Ovary (tissue), 9 donors: ENCODE measurements around the gene TRMT13. TPM values are rescaled to one million over a fixed set of nuclear protein-coding genes. Genes with fewer than 3 reads are reported as not detected.

Source experiments
- DNase-seq, 5 donors: peaks; one replicate each; pipeline ENCODE4 v3.0.0-alpha.2; 2019 to 2020
- H3K27ac ChIP-seq, 2 donors: fragments of 200-600 bp; one replicate each; pipeline versions ENCODE4 v1.5.1 to v1.8.0; 2019 to 2022
- H3K27me3 ChIP-seq: fragments of 200-600 bp; one replicate; pipeline ENCODE4 v1.8.0; 2022
- H3K36me3 ChIP-seq: fragments of 200-600 bp; sonication (generic); one replicate; pipeline ENCODE4 v1.5.1; 2019
- H3K4me1 ChIP-seq: one replicate; pipeline ENCODE4 v1.8.1; 2013; ENCODE audit warnings: mild to moderate bottlenecking, moderate library complexity; ENCODE audit not compliant: insufficient read depth
- H3K4me3 ChIP-seq: fragments of 200-600 bp; sonication (generic); one replicate; pipeline ENCODE4 v1.5.1; 2017
- H3K9me3 ChIP-seq, 2 donors: fragments of 200-600 bp in 1 of 2; sonication (generic) in 1 of 2; one replicate each; pipeline versions ENCODE4 v1.5.1 to v1.8.1; 2013 to 2019; ENCODE audit warnings: mild to moderate bottlenecking in 1 of 2, moderate library complexity in 1 of 2
- CTCF ChIP-seq, 3 donors: fragments of 450-650 bp in 2 of 3; fragments of 200-600 bp in 1 of 3; IDR thresholded peaks; one replicate each; pipeline versions ENCODE4 v1.5.1 to v1.8.0; 2016 to 2022; ENCODE audit warnings: antibody characterized with exemption in 3 of 3, mild to moderate bottlenecking in 1 of 3
- EP300 ChIP-seq: sonication (generic); formaldehyde crosslinking; IDR thresholded peaks from one replicate; pipeline ENCODE4 v1.6.1; 2017; ENCODE audit warnings: antibody characterized with exemption
- POLR2A ChIP-seq: fragments of 450-650 bp; IDR thresholded peaks from one replicate; pipeline ENCODE4 v1.6.1; 2017; ENCODE audit warnings: antibody characterized with exemption, mild to moderate bottlenecking, moderate library complexity
- WGBS, 3 donors: extraction: QIAGEN DNeasy Blood & Tissue Kit in 1 of 3; methylation state at CpG; one replicate each; pipeline versions ENCODE4 v1.1.5 to v1.1.7; 2013 to 2017; 5-methylcytosine and 5-hydroxymethylcytosine counted together
- intact Hi-C, 4 donors: fragments of 100-400 bp; cut with DNase I; formaldehyde crosslinking; loops; one replicate each; pipeline versions ENCODE4 v1.11.0 to v1.15.1; 2022 to 2023
- polyA plus RNA-seq, 2 donors: library from polyadenylated mRNA; stranded (reverse); fragments of 200-250 nt in 1 of 2; fragments of 350-450 nt in 1 of 2; fragmentation: Illumina TruSeq in 1 of 2; extraction: RNeasy Lipid Tissue Mini Kit (QIAGEN cat#74804) in 1 of 2; gene quantifications; one replicate each; pipeline ENCODE4 v1.2.3, GENCODE V29; 2013 to 2014
- total RNA-seq, 7 donors: library from RNA; depleted of rRNA in 2 of 7; stranded (reverse); fragments of >200 nt in 2 of 7; fragmentation: NEBNext Ultra II Directional in 3 of 7; extraction: Animal tissue kit (Norgen Biotek cat#: 25700) in 3 of 7; gene quantifications; one replicate each; pipeline versions ENCODE4 v1.1.0 to v1.2.4, GENCODE V29; 2016 to 2023
- donor health status: DM: no; HTN: no; CAD: no; lungs with moderate emphysema.
- donor health status: DM: no; HTN: no; CAD: no.
- donor health status: Bipolar disorder and iron deficiency.
- donor health status: DM: yes; HTN: yes; CAD: no.
- donor health status: DM: no; HTN: no; CAD: no.
- donor health status: DM: yes; HTN: yes; CAD: no.

TRMT13 gene
- total and polyA plus RNA-seq, 9 donors, result 10.0 to 23.3 (median 16.4) TPM

- H3K4me3 ChIP-seq, result no peak overlapping the region
- intact Hi-C loops, result no loop called here
Measured at GRCh38 chr1:100145116-100145515, 12.2 kb downstream of the TRMT13 start.

GRCh38 chr1:100146958-100147357 lies 14.0 kb downstream of the TRMT13 start:
- DNase-seq, result no peak
- Histone ChIP-seq H3K27me3 (no peaks in the 10 kb centered on the region), H3K27ac (no peak overlapping the region), H3K9me3 (no peaks in the 10 kb centered on the region), H3K36me3 (no peaks in the 10 kb centered on the region), H3K4me3 (no peak overlapping the region), H3K4me1 (no peaks in the 10 kb centered on the region)
- intact Hi-C loops, result no loop called here
- 88 to 93% (median 92%) methylated on average over 1 of the region's 1 CpG for WGBS, 3 donors
- no peak for TF ChIP-seq POLR2A
- TF ChIP-seq EP300, result no peak
- TF ChIP-seq CTCF (IDR thresholded peaks at IDR 0.05), result no peak

More at GRCh38 chr1:100145116-100145515, 12.2 kb downstream of the TRMT13 start:
- H3K27ac ChIP-seq, result no peak overlapping the region
- 86 to 92% (median 90%) methylated on average over 3 of the region's 3 CpGs for WGBS, 3 donors
- H3K9me3 ChIP-seq, result no peaks in the 10 kb centered on the region
- no peaks in the 10 kb centered on the region for H3K36me3 ChIP-seq
- H3K27me3 ChIP-seq, result no peaks in the 10 kb centered on the region
- TF ChIP-seq EP300 (no peak), POLR2A (no peak), CTCF (IDR thresholded peaks at IDR 0.05) (no peak)
- no peak for DNase-seq
- no peaks in the 10 kb centered on the region for H3K4me1 ChIP-seq

GRCh38 chr1:100147875-100148274 lies 14.9 kb downstream of the TRMT13 start:
- intact Hi-C loops, result no loop called here
- no peaks in the 10 kb centered on the region for H3K27me3 ChIP-seq
- H3K4me1 ChIP-seq, result no peaks in the 10 kb centered on the region
- WGBS, 3 donors, result 88 to 89% (median 88%) methylated on average over 4 of the region's 4 CpGs
- no peak overlapping the region for H3K27ac ChIP-seq
- H3K4me3 ChIP-seq, result no peak overlapping the region
- no peaks in the 10 kb centered on the region for H3K9me3 ChIP-seq
- DNase-seq, result no peak
- H3K36me3 ChIP-seq, result no peaks in the 10 kb centered on the region
- TF ChIP-seq POLR2A, result no peak
- no peak for TF ChIP-seq CTCF (IDR thresholded peaks at IDR 0.05)
- no peak for TF ChIP-seq EP300

- 43 to 54% (median 49%) methylated on average over 2 of the region's 2 CpGs for WGBS, 3 donors
- H3K4me1 ChIP-seq, result no peaks in the 10 kb centered on the region
- no peak overlapping the region for H3K4me3 ChIP-seq
- no peaks in the 10 kb centered on the region for H3K27me3 ChIP-seq
- intact Hi-C loops, result no loop called here
- no peak for DNase-seq
- no peaks in the 10 kb centered on the region for H3K9me3 ChIP-seq
- H3K36me3 ChIP-seq, result no peaks in the 10 kb centered on the region
- TF ChIP-seq CTCF (IDR thresholded peaks at IDR 0.05), result no peak
- TF ChIP-seq EP300, result no peak
- TF ChIP-seq POLR2A, result no peak
- H3K27ac ChIP-seq, result no peak overlapping the region
Measured at GRCh38 chr1:100151679-100152078, 18.7 kb downstream of the TRMT13 start.
